Liver (tissue), 9 donors: ENCODE measurements around the gene AIG1. TPM values are rescaled to one million over a fixed set of nuclear protein-coding genes. Genes with fewer than 3 reads are reported as not detected.

Source experiments
- DNase-seq: peaks from one replicate; pipeline ENCODE4 v3.0.0-alpha.2; 2017; ENCODE audit warnings: low spot score
- H3K27ac ChIP-seq, 2 donors: one replicate each; pipeline ENCODE4 v1.7.0; 2013; ENCODE audit warnings: inconsistent platforms in 2 of 2, low read length in 2 of 2, control low read depth in 1 of 2, low read depth in 1 of 2, mild to moderate bottlenecking in 1 of 2
- H3K27me3 ChIP-seq, 4 donors: one replicate each; pipeline versions ENCODE4 v1.6.1 to v1.7.0; 2013; ENCODE audit warnings: low read length in 3 of 4, inconsistent platforms in 1 of 4, mild to moderate bottlenecking in 1 of 4, moderate library complexity in 1 of 4; ENCODE audit not compliant: control insufficient read depth in 4 of 4, insufficient read depth in 4 of 4
- H3K36me3 ChIP-seq, 4 donors: one replicate each; pipeline versions ENCODE4 v1.6.1 to v1.7.0; 2013; ENCODE audit warnings: low read length in 3 of 4, mild to moderate bottlenecking in 3 of 4, low read depth in 1 of 4, moderate library complexity in 1 of 4; ENCODE audit not compliant: control insufficient read depth in 4 of 4, insufficient read depth in 3 of 4
- H3K4me1 ChIP-seq, 4 donors: one replicate each; pipeline versions ENCODE4 v1.6.1 to v1.7.0; 2013; ENCODE audit warnings: low read length in 3 of 4, mild to moderate bottlenecking in 3 of 4, moderate library complexity in 1 of 4; ENCODE audit not compliant: control insufficient read depth in 4 of 4, insufficient read depth in 4 of 4
- H3K4me3 ChIP-seq, 3 donors: one replicate each; pipeline versions ENCODE4 v1.6.1 to v1.7.0; 2013; ENCODE audit warnings: low read length in 3 of 3, control low read depth in 1 of 3, low read depth in 1 of 3, mild to moderate bottlenecking in 1 of 3
- H3K9ac ChIP-seq, 2 donors: one replicate each; pipeline ENCODE4 v1.7.0; 2013; ENCODE audit warnings: low read length in 2 of 2, mild to moderate bottlenecking in 2 of 2, moderate library complexity in 2 of 2, control low read depth in 1 of 2, low read depth in 1 of 2
- H3K9me3 ChIP-seq, 4 donors: one replicate each; pipeline versions ENCODE4 v1.6.1 to v1.7.0; 2013; ENCODE audit warnings: low read length in 3 of 4; ENCODE audit not compliant: control insufficient read depth in 4 of 4
- ATF3 ChIP-seq: IDR thresholded peaks from 2 replicates; pipeline ENCODE4 v1.6.1; 2016; ENCODE audit warnings: antibody characterized with exemption
- EGR1 ChIP-seq, 2 donors: IDR thresholded peaks; 2 replicates each; pipeline ENCODE4 v1.6.1; 2016 to 2018; ENCODE audit warnings: antibody characterized with exemption in 2 of 2, low read depth in 2 of 2
- FOXA2 ChIP-seq: IDR thresholded peaks from 2 replicates; pipeline ENCODE4 v1.6.1; 2016; ENCODE audit warnings: antibody characterized with exemption
- GABPA ChIP-seq, 2 donors: IDR thresholded peaks in 1 of 2; conservative IDR thresholded peaks in 1 of 2; 2 replicates each; pipeline ENCODE4 v1.6.1; 2016; ENCODE audit warnings: antibody characterized with exemption in 2 of 2, mild to moderate bottlenecking in 1 of 2, moderate library complexity in 1 of 2
- HNF4G ChIP-seq: IDR thresholded peaks from 2 replicates; pipeline ENCODE4 v1.6.1; 2016; ENCODE audit warnings: antibody characterized with exemption
- JUND ChIP-seq, 2 donors: IDR thresholded peaks; 2 replicates each; pipeline ENCODE4 v1.6.1; 2016; ENCODE audit warnings: antibody characterized with exemption in 2 of 2
- NR2F2 ChIP-seq: IDR thresholded peaks from 2 replicates; pipeline ENCODE4 v1.6.1; 2016; ENCODE audit warnings: antibody characterized with exemption
- RXRA ChIP-seq, 2 donors: IDR thresholded peaks; 2 replicates each; pipeline ENCODE4 v1.6.1; 2017 to 2018; ENCODE audit warnings: antibody characterized with exemption in 2 of 2, mild to moderate bottlenecking in 1 of 2
- SP1 ChIP-seq: IDR thresholded peaks from 2 replicates; pipeline ENCODE4 v1.6.1; 2018; ENCODE audit warnings: antibody characterized with exemption, mild to moderate bottlenecking
- TAF1 ChIP-seq: conservative IDR thresholded peaks from 2 replicates; pipeline ENCODE4 v1.6.1; 2016; ENCODE audit warnings: antibody characterized with exemption, mild to moderate bottlenecking
- YY1 ChIP-seq: IDR thresholded peaks from 2 replicates; pipeline ENCODE4 v1.6.1; 2016; ENCODE audit warnings: antibody characterized with exemption, mild to moderate bottlenecking
- WGBS: extraction: QIAGEN DNeasy Blood & Tissue Kit; methylation state at CpG from one replicate; pipeline ENCODE4 v1.1.7; 2013; 5-methylcytosine and 5-hydroxymethylcytosine counted together
- polyA plus RNA-seq, 2 donors: library from polyadenylated mRNA; stranded (reverse) in 1 of 2; unstranded in 1 of 2; fragments of 200-250 nt in 1 of 2; fragments of >200 nt in 1 of 2; fragmentation: Nextera tagmentation in 1 of 2; extraction: Ambion mirVana in 1 of 2; gene quantifications; one replicate each; pipeline versions ENCODE4 v1.2.1 to v1.2.3, GENCODE V29; 2013 to 2015
- total RNA-seq, 2 donors: library from RNA; depleted of rRNA; stranded (reverse); fragments of >200 nt; gene quantifications; one replicate each; pipeline ENCODE4 v1.2.3, GENCODE V29; 2014
- TF ChIP-seq, protein P1 (sequence below): fragments of 150-350 bp; IDR thresholded peaks from 2 replicates; pipeline ENCODE4 v1.5.1; 2017; ENCODE audit warnings: improper control_type of control experiment, low read depth, low read length; ENCODE audit not compliant: missing input control
- TF ChIP-seq, protein P2 (sequence below): IDR thresholded peaks from 2 replicates; pipeline ENCODE4 v1.6.1; 2016; ENCODE audit warnings: antibody characterized with exemption
- TF ChIP-seq, protein P3 (sequence below): IDR thresholded peaks from 2 replicates; pipeline ENCODE4 v1.6.1; 2016; ENCODE audit warnings: antibody characterized with exemption, mild to moderate bottlenecking
- donor health status: healthy.
- donor health status: healthy.
- donor health status: healthy.
- donor health status: healthy.
- donor health status: healthy.

AIG1 gene
- total and polyA plus RNA-seq, 4 donors, result 74.8 to 169 (median 121) TPM

- no peak for DNase-seq
- H3K27me3 ChIP-seq, result no peaks in the 10 kb centered on the region
- no peak overlapping the region for H3K4me3 ChIP-seq
- H3K9ac ChIP-seq, result no peak overlapping the region
- no peaks in the 10 kb centered on the region for H3K9me3 ChIP-seq
- no peaks in the 10 kb centered on the region for H3K4me1 ChIP-seq
- no peak for TF ChIP-seq GABPA (IDR thresholded peaks at IDR 0.05 in 1 of 2, conservative IDR thresholded peaks at IDR 0.05 in 1 of 2)
- TF ChIP-seq, protein P1, sequence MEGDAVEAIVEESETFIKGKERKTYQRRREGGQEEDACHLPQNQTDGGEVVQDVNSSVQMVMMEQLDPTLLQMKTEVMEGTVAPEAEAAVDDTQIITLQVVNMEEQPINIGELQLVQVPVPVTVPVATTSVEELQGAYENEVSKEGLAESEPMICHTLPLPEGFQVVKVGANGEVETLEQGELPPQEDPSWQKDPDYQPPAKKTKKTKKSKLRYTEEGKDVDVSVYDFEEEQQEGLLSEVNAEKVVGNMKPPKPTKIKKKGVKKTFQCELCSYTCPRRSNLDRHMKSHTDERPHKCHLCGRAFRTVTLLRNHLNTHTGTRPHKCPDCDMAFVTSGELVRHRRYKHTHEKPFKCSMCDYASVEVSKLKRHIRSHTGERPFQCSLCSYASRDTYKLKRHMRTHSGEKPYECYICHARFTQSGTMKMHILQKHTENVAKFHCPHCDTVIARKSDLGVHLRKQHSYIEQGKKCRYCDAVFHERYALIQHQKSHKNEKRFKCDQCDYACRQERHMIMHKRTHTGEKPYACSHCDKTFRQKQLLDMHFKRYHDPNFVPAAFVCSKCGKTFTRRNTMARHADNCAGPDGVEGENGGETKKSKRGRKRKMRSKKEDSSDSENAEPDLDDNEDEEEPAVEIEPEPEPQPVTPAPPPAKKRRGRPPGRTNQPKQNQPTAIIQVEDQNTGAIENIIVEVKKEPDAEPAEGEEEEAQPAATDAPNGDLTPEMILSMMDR, result no peak
- no peak for TF ChIP-seq FOXA2
- TF ChIP-seq EGR1 (IDR thresholded peaks at IDR 0.05; ENCODE audit: low read depth in 2 of 2), result no peak
- TF ChIP-seq RXRA (IDR thresholded peaks at IDR 0.05), result no peak
- no peak overlapping the region for H3K27ac ChIP-seq
- peaks cover 5 to 40% (median 20%) of the 10 kb centered on the region in 4 donors for H3K36me3 ChIP-seq
These were observed 123.0 kb downstream of the AIG1 start for GRCh38 chr6:143183666-143184065.

DNA sequence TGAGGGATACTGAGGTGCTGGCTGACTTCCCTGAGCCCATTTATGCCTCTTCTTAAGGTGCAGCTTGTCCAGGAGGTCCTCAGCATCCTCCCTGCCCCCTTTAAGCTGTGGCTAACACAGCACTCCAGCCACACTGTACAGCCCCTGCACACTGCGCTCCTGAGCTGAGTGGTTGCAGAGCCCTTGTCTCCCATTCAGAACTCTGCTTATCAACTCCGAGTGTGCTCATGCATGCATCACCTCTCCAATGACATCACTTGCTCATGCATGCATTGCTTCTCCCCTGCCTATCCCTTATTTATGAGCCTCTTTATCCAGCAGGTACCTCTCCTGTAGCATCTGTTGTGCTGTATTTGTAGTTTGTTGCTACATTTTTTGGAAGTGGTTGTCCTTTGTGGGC is 124.6 kb downstream of the AIG1 start:
- Histone ChIP-seq H3K9ac (no peak overlapping the region), H3K4me3 (no peak overlapping the region), H3K27me3 (no peaks in the 10 kb centered on the region), H3K27ac (no peak overlapping the region), H3K4me1 (no peaks in the 10 kb centered on the region), H3K9me3 (no peaks in the 10 kb centered on the region), H3K36me3 (peaks cover 7 to 49% (median 20%) of the 10 kb centered on the region in 4 donors)
- TF ChIP-seq RXRA (IDR thresholded peaks at IDR 0.05), result no peak
- TF ChIP-seq, protein P2, sequence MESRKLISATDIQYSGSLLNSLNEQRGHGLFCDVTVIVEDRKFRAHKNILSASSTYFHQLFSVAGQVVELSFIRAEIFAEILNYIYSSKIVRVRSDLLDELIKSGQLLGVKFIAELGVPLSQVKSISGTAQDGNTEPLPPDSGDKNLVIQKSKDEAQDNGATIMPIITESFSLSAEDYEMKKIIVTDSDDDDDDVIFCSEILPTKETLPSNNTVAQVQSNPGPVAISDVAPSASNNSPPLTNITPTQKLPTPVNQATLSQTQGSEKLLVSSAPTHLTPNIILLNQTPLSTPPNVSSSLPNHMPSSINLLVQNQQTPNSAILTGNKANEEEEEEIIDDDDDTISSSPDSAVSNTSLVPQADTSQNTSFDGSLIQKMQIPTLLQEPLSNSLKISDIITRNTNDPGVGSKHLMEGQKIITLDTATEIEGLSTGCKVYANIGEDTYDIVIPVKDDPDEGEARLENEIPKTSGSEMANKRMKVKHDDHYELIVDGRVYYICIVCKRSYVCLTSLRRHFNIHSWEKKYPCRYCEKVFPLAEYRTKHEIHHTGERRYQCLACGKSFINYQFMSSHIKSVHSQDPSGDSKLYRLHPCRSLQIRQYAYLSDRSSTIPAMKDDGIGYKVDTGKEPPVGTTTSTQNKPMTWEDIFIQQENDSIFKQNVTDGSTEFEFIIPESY, result no peak
- TF ChIP-seq ATF3, result no peak
- TF ChIP-seq JUND (IDR thresholded peaks at IDR 0.05), result no peak
- no peak for TF ChIP-seq YY1
- TF ChIP-seq TAF1, result no peak
- TF ChIP-seq EGR1 (IDR thresholded peaks at IDR 0.05; ENCODE audit: low read depth in 2 of 2), result no peak
- TF ChIP-seq GABPA (IDR thresholded peaks at IDR 0.05 in 1 of 2, conservative IDR thresholded peaks at IDR 0.05 in 1 of 2), result no peak
- no peak for TF ChIP-seq FOXA2
- TF ChIP-seq HNF4G, result no peak
- TF ChIP-seq NR2F2, result no peak
- TF ChIP-seq SP1, result no peak
- TF ChIP-seq, protein P1, result no peak
- TF ChIP-seq, protein P3, sequence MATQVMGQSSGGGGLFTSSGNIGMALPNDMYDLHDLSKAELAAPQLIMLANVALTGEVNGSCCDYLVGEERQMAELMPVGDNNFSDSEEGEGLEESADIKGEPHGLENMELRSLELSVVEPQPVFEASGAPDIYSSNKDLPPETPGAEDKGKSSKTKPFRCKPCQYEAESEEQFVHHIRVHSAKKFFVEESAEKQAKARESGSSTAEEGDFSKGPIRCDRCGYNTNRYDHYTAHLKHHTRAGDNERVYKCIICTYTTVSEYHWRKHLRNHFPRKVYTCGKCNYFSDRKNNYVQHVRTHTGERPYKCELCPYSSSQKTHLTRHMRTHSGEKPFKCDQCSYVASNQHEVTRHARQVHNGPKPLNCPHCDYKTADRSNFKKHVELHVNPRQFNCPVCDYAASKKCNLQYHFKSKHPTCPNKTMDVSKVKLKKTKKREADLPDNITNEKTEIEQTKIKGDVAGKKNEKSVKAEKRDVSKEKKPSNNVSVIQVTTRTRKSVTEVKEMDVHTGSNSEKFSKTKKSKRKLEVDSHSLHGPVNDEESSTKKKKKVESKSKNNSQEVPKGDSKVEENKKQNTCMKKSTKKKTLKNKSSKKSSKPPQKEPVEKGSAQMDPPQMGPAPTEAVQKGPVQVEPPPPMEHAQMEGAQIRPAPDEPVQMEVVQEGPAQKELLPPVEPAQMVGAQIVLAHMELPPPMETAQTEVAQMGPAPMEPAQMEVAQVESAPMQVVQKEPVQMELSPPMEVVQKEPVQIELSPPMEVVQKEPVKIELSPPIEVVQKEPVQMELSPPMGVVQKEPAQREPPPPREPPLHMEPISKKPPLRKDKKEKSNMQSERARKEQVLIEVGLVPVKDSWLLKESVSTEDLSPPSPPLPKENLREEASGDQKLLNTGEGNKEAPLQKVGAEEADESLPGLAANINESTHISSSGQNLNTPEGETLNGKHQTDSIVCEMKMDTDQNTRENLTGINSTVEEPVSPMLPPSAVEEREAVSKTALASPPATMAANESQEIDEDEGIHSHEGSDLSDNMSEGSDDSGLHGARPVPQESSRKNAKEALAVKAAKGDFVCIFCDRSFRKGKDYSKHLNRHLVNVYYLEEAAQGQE, result no peak
- WGBS, result 96% methylated on average over 2 of the region's 2 CpGs
- no peak for DNase-seq
